K562 (cell line): ENCODE results near the gene PLEK2.

Experiments
- CHD4 ChIP-seq: fragments of 200-600 bp; sonication (generic); IDR thresholded peaks from 3 replicates; pipeline ENCODE4 v1.6.1; 2012; ENCODE audit warnings: low read depth, mild to moderate bottlenecking, mixed read lengths, low read length, inconsistent platforms; ENCODE audit not compliant: insufficient read depth, insufficient replicate concordance, poor library complexity, severe bottlenecking
- EP400 ChIP-seq: fragments of 450-650 bp; IDR thresholded peaks from 2 replicates; pipeline ENCODE4 v1.6.1; 2017; ENCODE audit warnings: antibody characterized with exemption, mild to moderate bottlenecking, moderate library complexity
- KDM5B ChIP-seq: fragments of 200-600 bp; sonication (generic); IDR thresholded peaks from 2 replicates; pipeline ENCODE4 v1.6.1; 2012; ENCODE audit warnings: low read depth, mild to moderate bottlenecking, moderate library complexity, low read length, control low read depth, inconsistent platforms; ENCODE audit not compliant: insufficient replicate concordance
- NR4A1 ChIP-seq, 2 experiments: fragments of 250-450 bp in 1 of 2; fragments of 450-650 bp in 1 of 2; sonication (Bioruptor Pico) in 1 of 2; IDR thresholded peaks; 2 replicates each; pipeline versions ENCODE4 v1.4.0 to v1.6.1; 2016 to 2020; ENCODE audit warnings: mild to moderate bottlenecking in 2 of 2, missing compliant biosample characterization in 1 of 2, missing genetic modification characterization in 1 of 2, moderate library complexity in 1 of 2
- TCF7L2 ChIP-seq: fragments of 150-350 bp; IDR thresholded peaks from 2 replicates; pipeline ENCODE4 v1.6.1; 2016; ENCODE audit warnings: low read depth, mild to moderate bottlenecking, low read length, moderate library complexity
- U2AF1 ChIP-seq: fragments of 200-400 bp; formaldehyde crosslinking; optimal IDR thresholded peaks from 2 replicates; pipeline ENCODE3; 2017; ENCODE audit warnings: mild to moderate bottlenecking, low read depth, low read length, moderate library complexity
- YY1 ChIP-seq, 3 experiments: IDR thresholded peaks; 2 replicates each; pipeline ENCODE4 v1.6.1; 2011; ENCODE audit warnings: low read length in 2 of 3, mild to moderate bottlenecking in 2 of 3, moderate library complexity in 2 of 3, borderline replicate concordance in 1 of 3, control low read depth in 1 of 3, low read depth in 1 of 3; ENCODE audit not compliant: insufficient read depth in 3 of 3, insufficient replicate concordance in 2 of 3, control insufficient read depth in 1 of 3, insufficient read length in 1 of 3; ENCODE audit errors: extremely low read depth in 1 of 3
- TF ChIP-seq, protein P1 (sequence below): fragments of 450-650 bp; IDR thresholded peaks from 2 replicates; pipeline ENCODE4 v1.6.1; 2016
- TF ChIP-seq, protein P2 (sequence below): conservative IDR thresholded peaks from 2 replicates; pipeline ENCODE4 v1.6.1; 2011; ENCODE audit warnings: low read depth, mild to moderate bottlenecking, low read length; ENCODE audit not compliant: control insufficient read depth
- TF ChIP-seq, protein P3 (sequence below), 3 experiments: IDR thresholded peaks in 2 of 3; conservative IDR thresholded peaks in 1 of 3; 2 replicates each; pipeline ENCODE4 v1.5.1; 2011 to 2012; ENCODE audit warnings: low read length in 3 of 3, mild to moderate bottlenecking in 3 of 3, control low read depth in 2 of 3, improper control_type of control experiment in 1 of 3, inconsistent platforms in 1 of 3, low read depth in 1 of 3, mixed read lengths in 1 of 3, moderate library complexity in 1 of 3; ENCODE audit not compliant: insufficient read depth in 2 of 3

DNA sequence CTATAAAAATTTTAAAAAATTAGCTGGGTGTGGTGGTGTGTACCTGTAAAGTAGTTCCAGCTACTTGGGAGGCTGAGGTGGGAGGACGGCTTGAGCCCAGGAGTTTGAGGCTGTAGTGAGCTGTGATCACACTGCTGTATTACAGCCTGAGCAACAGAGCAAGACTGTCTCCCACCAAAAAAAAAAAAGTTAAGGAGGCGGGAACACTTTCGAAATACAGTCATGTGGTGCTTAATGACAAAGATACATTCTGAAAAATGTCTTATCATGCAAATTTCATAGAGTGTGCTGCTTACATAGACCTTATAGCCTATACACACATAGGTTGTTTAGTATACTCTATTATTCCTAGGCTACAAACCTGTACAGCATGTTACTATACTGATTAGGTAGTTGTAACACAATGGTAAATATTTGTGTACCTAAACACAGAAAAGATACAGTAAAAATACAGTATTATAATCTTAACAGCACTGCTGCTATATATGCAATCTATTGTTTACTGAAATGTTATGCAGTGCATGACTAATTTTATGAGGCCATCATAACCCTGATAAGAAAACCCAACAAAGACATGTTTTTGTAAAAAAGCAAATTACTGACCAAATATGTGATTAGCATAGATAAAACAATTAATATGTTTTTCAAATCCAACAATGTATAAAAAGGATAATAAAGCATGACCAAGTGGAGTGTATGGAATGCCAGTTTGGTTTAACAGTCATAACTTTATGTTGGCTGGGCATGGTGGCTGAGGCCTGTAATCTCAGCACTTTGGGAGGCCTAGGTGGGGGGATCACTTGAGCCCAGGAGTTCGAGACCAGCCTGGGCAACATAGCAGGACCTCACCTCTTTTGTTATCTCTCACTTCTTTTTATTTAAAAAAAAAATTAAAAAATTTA is 40.5 kb downstream of the PLEK2 start:
- TF ChIP-seq, protein P1, sequence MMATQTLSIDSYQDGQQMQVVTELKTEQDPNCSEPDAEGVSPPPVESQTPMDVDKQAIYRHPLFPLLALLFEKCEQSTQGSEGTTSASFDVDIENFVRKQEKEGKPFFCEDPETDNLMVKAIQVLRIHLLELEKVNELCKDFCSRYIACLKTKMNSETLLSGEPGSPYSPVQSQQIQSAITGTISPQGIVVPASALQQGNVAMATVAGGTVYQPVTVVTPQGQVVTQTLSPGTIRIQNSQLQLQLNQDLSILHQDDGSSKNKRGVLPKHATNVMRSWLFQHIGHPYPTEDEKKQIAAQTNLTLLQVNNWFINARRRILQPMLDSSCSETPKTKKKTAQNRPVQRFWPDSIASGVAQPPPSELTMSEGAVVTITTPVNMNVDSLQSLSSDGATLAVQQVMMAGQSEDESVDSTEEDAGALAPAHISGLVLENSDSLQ, result no peak
- no peak for TF ChIP-seq NR4A1 (CRISPR knock-in tag; IDR thresholded peaks at IDR 0.05)
- TF ChIP-seq NR4A1 (tag; IDR thresholded peaks at IDR 0.05), result no peak
- no peak for TF ChIP-seq YY1 (IDR thresholded peaks at IDR 0.05; ENCODE audit: borderline replicate concordance in 1 of 3, control insufficient read depth in 1 of 3, extremely low read depth in 1 of 3, insufficient read depth in 3 of 3, insufficient read length in 1 of 3, insufficient replicate concordance in 2 of 3, low read depth in 1 of 3, low read length in 2 of 3)
- TF ChIP-seq U2AF1, result no peak
- no peak for TF ChIP-seq KDM5B
- TF ChIP-seq, protein P2, sequence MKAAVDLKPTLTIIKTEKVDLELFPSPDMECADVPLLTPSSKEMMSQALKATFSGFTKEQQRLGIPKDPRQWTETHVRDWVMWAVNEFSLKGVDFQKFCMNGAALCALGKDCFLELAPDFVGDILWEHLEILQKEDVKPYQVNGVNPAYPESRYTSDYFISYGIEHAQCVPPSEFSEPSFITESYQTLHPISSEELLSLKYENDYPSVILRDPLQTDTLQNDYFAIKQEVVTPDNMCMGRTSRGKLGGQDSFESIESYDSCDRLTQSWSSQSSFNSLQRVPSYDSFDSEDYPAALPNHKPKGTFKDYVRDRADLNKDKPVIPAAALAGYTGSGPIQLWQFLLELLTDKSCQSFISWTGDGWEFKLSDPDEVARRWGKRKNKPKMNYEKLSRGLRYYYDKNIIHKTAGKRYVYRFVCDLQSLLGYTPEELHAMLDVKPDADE, result no peak
- TF ChIP-seq TCF7L2, result no peak
- no peak for TF ChIP-seq EP400
- no peak for TF ChIP-seq CHD4
- TF ChIP-seq, protein P3, sequence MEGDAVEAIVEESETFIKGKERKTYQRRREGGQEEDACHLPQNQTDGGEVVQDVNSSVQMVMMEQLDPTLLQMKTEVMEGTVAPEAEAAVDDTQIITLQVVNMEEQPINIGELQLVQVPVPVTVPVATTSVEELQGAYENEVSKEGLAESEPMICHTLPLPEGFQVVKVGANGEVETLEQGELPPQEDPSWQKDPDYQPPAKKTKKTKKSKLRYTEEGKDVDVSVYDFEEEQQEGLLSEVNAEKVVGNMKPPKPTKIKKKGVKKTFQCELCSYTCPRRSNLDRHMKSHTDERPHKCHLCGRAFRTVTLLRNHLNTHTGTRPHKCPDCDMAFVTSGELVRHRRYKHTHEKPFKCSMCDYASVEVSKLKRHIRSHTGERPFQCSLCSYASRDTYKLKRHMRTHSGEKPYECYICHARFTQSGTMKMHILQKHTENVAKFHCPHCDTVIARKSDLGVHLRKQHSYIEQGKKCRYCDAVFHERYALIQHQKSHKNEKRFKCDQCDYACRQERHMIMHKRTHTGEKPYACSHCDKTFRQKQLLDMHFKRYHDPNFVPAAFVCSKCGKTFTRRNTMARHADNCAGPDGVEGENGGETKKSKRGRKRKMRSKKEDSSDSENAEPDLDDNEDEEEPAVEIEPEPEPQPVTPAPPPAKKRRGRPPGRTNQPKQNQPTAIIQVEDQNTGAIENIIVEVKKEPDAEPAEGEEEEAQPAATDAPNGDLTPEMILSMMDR (IDR thresholded peaks at IDR 0.05 in 2 of 3, conservative IDR thresholded peaks at IDR 0.05 in 1 of 3; ENCODE audit: insufficient read depth in 2 of 3, low read depth in 1 of 3, low read length in 3 of 3), result no peak
